ENCODE measurements around the gene PLA2G3.

- TF ChIP-seq, protein P1, sequence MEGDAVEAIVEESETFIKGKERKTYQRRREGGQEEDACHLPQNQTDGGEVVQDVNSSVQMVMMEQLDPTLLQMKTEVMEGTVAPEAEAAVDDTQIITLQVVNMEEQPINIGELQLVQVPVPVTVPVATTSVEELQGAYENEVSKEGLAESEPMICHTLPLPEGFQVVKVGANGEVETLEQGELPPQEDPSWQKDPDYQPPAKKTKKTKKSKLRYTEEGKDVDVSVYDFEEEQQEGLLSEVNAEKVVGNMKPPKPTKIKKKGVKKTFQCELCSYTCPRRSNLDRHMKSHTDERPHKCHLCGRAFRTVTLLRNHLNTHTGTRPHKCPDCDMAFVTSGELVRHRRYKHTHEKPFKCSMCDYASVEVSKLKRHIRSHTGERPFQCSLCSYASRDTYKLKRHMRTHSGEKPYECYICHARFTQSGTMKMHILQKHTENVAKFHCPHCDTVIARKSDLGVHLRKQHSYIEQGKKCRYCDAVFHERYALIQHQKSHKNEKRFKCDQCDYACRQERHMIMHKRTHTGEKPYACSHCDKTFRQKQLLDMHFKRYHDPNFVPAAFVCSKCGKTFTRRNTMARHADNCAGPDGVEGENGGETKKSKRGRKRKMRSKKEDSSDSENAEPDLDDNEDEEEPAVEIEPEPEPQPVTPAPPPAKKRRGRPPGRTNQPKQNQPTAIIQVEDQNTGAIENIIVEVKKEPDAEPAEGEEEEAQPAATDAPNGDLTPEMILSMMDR (conservative IDR thresholded peaks at IDR 0.05; ENCODE audit: low read depth, low read length) = no peak
- TF ChIP-seq EZH2 (IDR thresholded peaks at IDR 0.05; ENCODE audit: borderline replicate concordance, low read depth, low read length, poor library complexity, severe bottlenecking) = no peak
Observed at GRCh38 chr22:31087744-31088215, 52.5 kb downstream of the PLA2G3 start.
